Karpas-422 (cell line): ENCODE data around the gene AOPEP. TPM values are rescaled to one million over a fixed set of nuclear protein-coding genes. Genes with fewer than 3 reads are reported as not detected.

Experiments used
- DNase-seq: peaks from one replicate; pipeline ENCODE4 v3.0.0-alpha.2; 2015
- H2AFZ ChIP-seq: fragments of 200-600 bp; sonication (generic); 2 replicates; pipeline ENCODE4 v1.6.1; 2014; ENCODE audit warnings: antibody characterized with exemption, low read length, mixed read lengths
- H3K27ac ChIP-seq: fragments of 200-600 bp; sonication (generic); 2 replicates; pipeline ENCODE4 v1.5.1; 2014; ENCODE audit warnings: mild to moderate bottlenecking, low read length, moderate library complexity
- H3K27me3 ChIP-seq: fragments of 200-600 bp; sonication (generic); 2 replicates; pipeline ENCODE4 v1.6.1; 2014; ENCODE audit warnings: low read length, mixed read lengths
- H3K36me3 ChIP-seq: fragments of 200-600 bp; sonication (generic); 2 replicates; pipeline ENCODE4 v1.6.1; 2014; ENCODE audit warnings: low read length, mixed read lengths; ENCODE audit not compliant: insufficient read depth
- H3K4me1 ChIP-seq: fragments of 200-600 bp; sonication (generic); 2 replicates; pipeline ENCODE4 v1.6.1; 2014; ENCODE audit warnings: mild to moderate bottlenecking, low read length, mixed read lengths
- H3K4me2 ChIP-seq: fragments of 200-600 bp; sonication (generic); 2 replicates; pipeline ENCODE4 v1.6.1; 2014; ENCODE audit warnings: low read length, low read depth, mild to moderate bottlenecking; ENCODE audit not compliant: poor library complexity, severe bottlenecking
- H3K4me3 ChIP-seq: fragments of 200-600 bp; sonication (generic); 2 replicates; pipeline ENCODE4 v1.5.1; 2014; ENCODE audit warnings: mild to moderate bottlenecking, antibody characterized with exemption, low read length, mixed read lengths
- H3K79me2 ChIP-seq: fragments of 200-600 bp; sonication (generic); 2 replicates; pipeline ENCODE4 v1.6.1; 2014; ENCODE audit warnings: mild to moderate bottlenecking, low read length, mixed read lengths
- H3K9ac ChIP-seq: fragments of 200-600 bp; sonication (generic); 2 replicates; pipeline ENCODE4 v1.6.0; 2014; ENCODE audit warnings: low read length
- H3K9me2 ChIP-seq: fragments of 200-600 bp; sonication (generic), shearing (Covaris generic); replicated peaks from 2 replicates; pipeline ENCODE4 v1.6.0; 2014; ENCODE audit warnings: mild to moderate bottlenecking, low read length, moderate library complexity; ENCODE audit not compliant: insufficient read depth
- H3K9me3 ChIP-seq: fragments of 300-700, 200-600 bp; sonication (generic); 2 replicates; pipeline ENCODE4 v1.6.1; 2014; ENCODE audit warnings: low read length, mixed read lengths
- H4K20me1 ChIP-seq: fragments of 200-600 bp; sonication (generic); 2 replicates; pipeline ENCODE4 v1.6.1; 2014; ENCODE audit warnings: mild to moderate bottlenecking, antibody characterized with exemption, low read length, low read depth; ENCODE audit not compliant: insufficient read depth
- total RNA-seq: library from RNA; depleted of rRNA; stranded (reverse); fragments of >200 nt; shearing (Covaris generic); gene quantifications from 2 replicates; pipeline ENCODE4 v1.2.3, GENCODE V29; 2014; ENCODE audit warnings: low replicate concordance

Gene AOPEP
- total RNA-seq, 1 experiment from 2014 or later, result 22.7 TPM

DNA sequence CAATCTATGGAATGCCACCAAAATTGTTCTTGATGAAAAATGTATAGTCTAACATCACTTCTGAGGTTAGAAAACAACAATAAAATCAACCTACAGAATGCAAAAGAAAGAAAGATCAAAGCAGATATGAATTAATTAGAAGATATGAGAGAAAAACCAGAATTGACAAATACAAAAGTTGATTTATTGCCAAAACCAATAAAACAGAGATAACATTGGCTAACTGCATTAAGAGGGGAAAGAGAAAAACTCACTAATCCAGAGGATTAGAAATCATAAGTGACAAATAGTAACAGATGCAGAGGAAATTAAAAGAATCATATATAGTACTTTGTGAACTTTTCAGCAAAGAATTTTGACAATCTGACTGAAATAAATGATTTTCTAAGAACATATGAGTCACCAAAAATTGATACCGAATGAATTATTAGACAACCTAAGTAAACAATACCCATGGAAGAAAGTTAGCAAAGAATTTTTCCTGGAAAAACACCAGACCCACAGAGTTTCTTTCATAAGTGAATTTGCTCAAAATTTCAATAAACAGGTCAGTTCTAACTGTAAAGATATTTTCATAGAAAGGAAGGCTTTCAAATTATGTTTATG is 167.7 kb downstream of the AOPEP start:
- H3K4me2 ChIP-seq, result no peak overlapping the region
- H3K27ac ChIP-seq, result no peak overlapping the region

DNA sequence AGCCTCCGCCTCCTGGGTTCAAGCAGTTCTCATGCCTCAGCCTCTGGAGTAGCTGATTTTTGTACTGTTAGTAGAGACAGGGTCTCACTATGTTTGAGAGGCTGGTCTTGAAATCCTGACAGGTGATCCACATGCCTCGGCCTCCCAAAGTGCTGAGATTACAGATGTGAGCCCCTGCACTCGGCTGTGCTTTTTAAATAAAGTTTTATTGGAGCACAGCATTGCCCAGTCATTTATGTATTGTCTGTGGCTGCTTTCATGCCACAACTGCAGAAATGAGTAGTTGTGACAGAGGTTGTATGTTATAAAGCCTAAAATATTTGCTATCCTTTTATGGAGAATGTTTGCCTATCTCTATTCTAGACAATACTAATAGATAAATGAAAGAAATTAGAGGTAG is 169.2 kb downstream of the AOPEP start:
- Histone ChIP-seq H3K79me2 (no peaks in the 10 kb centered on the region), H3K4me1 (no peaks in the 10 kb centered on the region), H3K36me3 (0 out of 2 replicates have a peak, but pooled peaks cover 4% of the 10 kb centered on the region), H3K4me2 (no peak overlapping the region), H3K9me2 (no peaks in the 10 kb centered on the region), H2AFZ (no peak overlapping the region), H3K4me3 (no peak overlapping the region), H3K9ac (no peak overlapping the region), H3K9me3 (peaks cover 5% of the 10 kb centered on the region; the same call in 1 of the 2 replicates), H3K27me3 (no peaks in the 10 kb centered on the region), H4K20me1 (no peaks in the 10 kb centered on the region), H3K27ac (no peak overlapping the region)
- no peak for DNase-seq

More for the DNA sequence above, 167.7 kb downstream of the AOPEP start:
- Histone ChIP-seq H2AFZ (no peak overlapping the region), H3K4me1 (no peaks in the 10 kb centered on the region), H3K36me3 (0 out of 2 replicates have a peak, but pooled peaks cover 4% of the 10 kb centered on the region), H3K27me3 (no peaks in the 10 kb centered on the region), H3K9me3 (peaks cover 5% of the 10 kb centered on the region; the same call in 1 of the 2 replicates), H3K4me3 (no peak overlapping the region), H3K79me2 (no peaks in the 10 kb centered on the region), H3K9ac (no peak overlapping the region), H3K9me2 (no peaks in the 10 kb centered on the region), H4K20me1 (no peaks in the 10 kb centered on the region)
- no peak for DNase-seq

DNA sequence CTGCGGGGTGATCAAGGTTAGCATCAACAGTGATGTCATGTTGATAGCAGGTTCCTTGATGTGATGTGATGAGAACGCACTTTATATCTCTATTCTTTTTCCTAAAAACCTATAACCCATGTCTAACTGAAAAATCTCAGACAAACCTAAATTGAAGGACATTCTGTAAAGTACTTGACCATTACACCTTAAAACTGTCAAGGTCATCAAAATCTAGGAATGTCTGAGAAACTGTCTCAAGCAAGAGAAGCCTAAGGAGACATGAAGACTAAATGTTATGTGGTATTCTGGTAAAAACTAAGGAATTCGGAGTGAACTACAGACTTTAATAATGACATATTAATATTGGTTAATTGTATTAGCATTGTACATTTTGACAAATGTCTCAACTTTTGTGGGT is 170.0 kb downstream of the AOPEP start:
- no peaks in the 10 kb centered on the region for H3K9me3 ChIP-seq
- H2AFZ ChIP-seq, result no peak overlapping the region
- H3K4me3 ChIP-seq, result no peak overlapping the region
- H3K36me3 ChIP-seq, result no peaks in the 10 kb centered on the region
- H4K20me1 ChIP-seq, result no peaks in the 10 kb centered on the region
- no peaks in the 10 kb centered on the region for H3K79me2 ChIP-seq
- H3K4me2 ChIP-seq, result no peak overlapping the region
- H3K4me1 ChIP-seq, result no peaks in the 10 kb centered on the region
- H3K9ac ChIP-seq, result no peak overlapping the region
- no peak overlapping the region for H3K27ac ChIP-seq
- no peak for DNase-seq
- H3K9me2 ChIP-seq, result no peaks in the 10 kb centered on the region
- no peaks in the 10 kb centered on the region for H3K27me3 ChIP-seq

DNA sequence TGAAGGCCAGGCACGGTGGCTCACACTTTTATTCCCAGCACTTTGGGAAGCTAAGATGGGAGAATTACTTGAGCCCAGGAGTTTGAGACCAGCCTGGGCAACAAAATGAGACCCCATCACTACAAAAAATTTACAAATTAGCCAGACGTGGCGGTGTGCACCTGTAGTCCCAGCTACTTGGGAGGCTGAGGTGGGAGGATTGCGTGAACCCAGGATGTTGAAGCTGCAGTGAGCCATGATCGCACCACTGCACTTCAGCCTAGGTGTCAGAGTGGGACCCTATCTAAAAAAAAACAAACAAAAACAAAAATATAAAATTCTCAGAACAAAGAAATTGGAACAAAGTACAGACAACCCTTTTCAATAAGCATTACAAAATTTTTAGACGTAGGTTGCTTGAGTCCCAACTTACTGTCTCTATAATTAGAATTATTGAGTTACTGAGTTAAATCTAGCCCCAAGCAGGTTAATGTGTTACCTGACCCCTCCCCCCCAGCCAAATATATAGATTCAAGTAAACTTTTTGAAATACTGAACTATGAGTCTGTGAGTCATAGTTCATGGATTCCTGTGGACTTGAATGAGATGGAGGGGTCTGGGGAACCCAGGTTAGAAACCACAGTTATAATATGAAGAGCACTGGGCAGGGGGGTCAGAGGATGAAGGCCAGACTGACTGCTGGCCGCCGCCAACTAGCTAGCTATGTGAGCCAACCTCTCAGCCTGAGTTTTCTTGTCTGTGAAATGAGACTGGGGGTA is 173.1 kb downstream of the AOPEP start:
- Histone ChIP-seq H4K20me1 (no peaks in the 10 kb centered on the region; the same call in 1 of the 2 replicates), H3K36me3 (no peaks in the 10 kb centered on the region), H3K9me2 (no peaks in the 10 kb centered on the region), H3K4me1 (no peaks in the 10 kb centered on the region), H3K4me2 (no peak overlapping the region), H3K27ac (no peak overlapping the region), H3K4me3 (no peak overlapping the region), H3K79me2 (no peaks in the 10 kb centered on the region), H3K9me3 (no peaks in the 10 kb centered on the region), H3K27me3 (no peaks in the 10 kb centered on the region), H3K9ac (no peak overlapping the region), H2AFZ (no peak overlapping the region)
- no peak for DNase-seq

DNA sequence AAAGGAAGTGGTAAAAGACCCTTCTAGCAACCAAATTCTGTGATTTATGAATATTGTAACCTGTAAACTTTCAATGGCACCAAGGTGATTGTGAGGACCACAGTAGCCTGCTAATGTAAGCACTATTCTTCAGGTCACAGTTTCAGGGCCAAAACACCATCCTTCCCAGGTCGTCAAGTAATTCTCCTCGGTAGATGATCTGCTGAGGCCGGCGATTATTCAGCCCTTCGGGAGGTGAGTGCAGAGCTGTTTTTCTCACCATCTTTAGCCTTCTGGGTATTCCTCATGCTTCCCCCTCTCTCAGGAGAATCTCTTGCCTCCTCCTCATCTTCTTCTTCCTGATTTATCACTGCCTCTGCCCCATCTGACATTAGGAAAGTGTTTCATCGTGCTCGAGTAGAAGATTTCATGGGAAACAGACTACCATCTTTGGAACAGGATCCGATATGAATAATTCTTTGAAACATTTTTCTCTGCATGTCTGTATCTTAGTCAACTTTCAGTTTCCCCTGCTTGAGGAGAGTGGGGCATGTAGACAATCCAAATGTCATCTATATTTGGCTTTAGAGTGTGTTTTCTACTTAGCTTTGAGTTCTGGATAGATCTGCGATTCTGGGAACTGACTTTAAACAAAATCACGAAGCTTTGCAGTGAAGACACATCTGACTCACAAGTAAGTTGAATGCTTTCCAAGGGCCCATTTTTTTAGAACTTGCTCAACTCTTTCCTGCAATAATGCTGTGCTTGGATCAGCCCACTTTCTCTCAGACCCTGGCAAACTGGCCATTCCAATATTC is 173.9 kb downstream of the AOPEP start:
- H3K36me3 ChIP-seq, result no peaks in the 10 kb centered on the region
- no peaks in the 10 kb centered on the region for H3K9me3 ChIP-seq
- no peaks in the 10 kb centered on the region; the same call in 1 of the 2 replicates for H4K20me1 ChIP-seq
- no peak overlapping the region for H3K4me3 ChIP-seq
- H3K27me3 ChIP-seq, result no peaks in the 10 kb centered on the region
- no peaks in the 10 kb centered on the region for H3K79me2 ChIP-seq
- H3K27ac ChIP-seq, result no peak overlapping the region
- no peak overlapping the region for H3K9ac ChIP-seq
- H3K4me2 ChIP-seq, result no peak overlapping the region
- DNase-seq, result no peak
- H3K4me1 ChIP-seq, result no peaks in the 10 kb centered on the region
- H2AFZ ChIP-seq, result no peak overlapping the region
- no peaks in the 10 kb centered on the region for H3K9me2 ChIP-seq

DNA sequence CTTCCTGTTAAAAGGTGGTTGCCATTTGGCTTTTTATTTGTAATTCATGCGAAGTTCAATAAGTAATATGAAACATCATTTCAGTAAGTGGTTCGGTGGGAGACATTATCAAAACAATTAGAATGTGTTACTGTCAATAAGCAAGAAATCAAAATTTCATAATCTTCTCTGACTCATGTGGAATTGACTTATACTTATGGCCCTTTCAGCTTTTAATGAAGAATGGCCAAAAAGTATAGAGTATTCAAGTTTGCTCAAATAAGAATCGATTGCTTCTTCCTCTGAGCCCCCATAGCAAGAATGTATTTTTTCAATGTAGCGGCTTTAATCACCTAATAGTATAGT is 174.5 kb downstream of the AOPEP start:
- H2AFZ ChIP-seq, result no peak overlapping the region
- no peak overlapping the region for H3K4me3 ChIP-seq
- H3K9ac ChIP-seq, result no peak overlapping the region
- no peaks in the 10 kb centered on the region for H3K4me1 ChIP-seq
- H4K20me1 ChIP-seq, result no peaks in the 10 kb centered on the region; the same call in 1 of the 2 replicates
- H3K36me3 ChIP-seq, result no peaks in the 10 kb centered on the region
- H3K9me2 ChIP-seq, result no peaks in the 10 kb centered on the region
- no peaks in the 10 kb centered on the region for H3K27me3 ChIP-seq
- H3K4me2 ChIP-seq, result no peak overlapping the region
- no peak overlapping the region for H3K27ac ChIP-seq
- no peaks in the 10 kb centered on the region for H3K79me2 ChIP-seq
- no peak for DNase-seq
- H3K9me3 ChIP-seq, result no peaks in the 10 kb centered on the region

DNA sequence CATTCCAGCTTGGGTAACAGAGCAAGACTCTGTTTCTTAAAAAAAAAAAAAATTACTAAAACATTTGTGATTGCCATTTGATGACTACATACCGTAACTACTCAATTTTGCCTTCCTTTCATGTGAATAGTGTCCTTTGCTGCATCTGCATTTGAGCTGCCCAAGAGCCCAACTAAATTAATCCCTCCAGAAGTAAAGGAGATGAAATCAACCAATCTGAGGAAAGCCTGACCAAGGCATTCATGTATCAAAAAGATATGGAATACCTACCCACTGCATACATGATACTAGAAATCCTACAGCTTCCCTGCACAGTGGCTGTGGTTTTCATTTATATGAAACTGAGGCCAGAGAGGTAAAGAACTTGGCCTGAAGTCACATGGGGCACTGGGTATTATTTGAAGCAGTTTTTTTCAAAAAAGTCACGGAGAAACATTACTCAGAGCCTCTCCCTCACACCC is 177.5 kb downstream of the AOPEP start:
- DNase-seq, result no peak
- H3K9ac ChIP-seq, result no peak overlapping the region
- H3K4me1 ChIP-seq, result no peaks in the 10 kb centered on the region
- peaks cover 5% of the 10 kb centered on the region; the same call in 1 of the 2 replicates for H4K20me1 ChIP-seq
- H3K4me3 ChIP-seq, result no peak overlapping the region
- H3K79me2 ChIP-seq, result no peaks in the 10 kb centered on the region
- H3K9me3 ChIP-seq, result no peaks in the 10 kb centered on the region
- no peaks in the 10 kb centered on the region for H3K27me3 ChIP-seq
- H3K36me3 ChIP-seq, result no peaks in the 10 kb centered on the region
- H2AFZ ChIP-seq, result no peak overlapping the region
- H3K4me2 ChIP-seq, result no peak overlapping the region
- no peak overlapping the region for H3K27ac ChIP-seq
- H3K9me2 ChIP-seq, result no peaks in the 10 kb centered on the region

DNA sequence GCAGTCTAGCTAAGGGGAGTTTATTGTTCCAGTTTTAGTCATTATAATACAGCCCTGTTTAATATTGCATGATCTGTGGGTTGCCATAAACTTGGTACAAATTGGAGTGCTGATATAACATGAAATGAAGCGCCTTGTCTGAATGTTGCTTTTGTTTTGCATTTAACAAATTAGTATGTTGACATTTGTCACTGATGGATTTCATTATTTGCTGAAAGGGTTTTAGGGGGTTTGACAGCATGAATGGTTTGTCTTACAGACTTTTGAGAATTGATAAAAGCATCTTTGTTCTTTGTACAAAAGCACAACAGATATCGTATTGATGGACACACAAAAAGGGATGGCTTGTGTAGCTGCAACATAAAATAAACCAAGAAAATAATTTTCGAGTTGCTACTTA is 178.3 kb downstream of the AOPEP start:
- Histone ChIP-seq H3K4me2 (no peak overlapping the region), H3K4me1 (no peaks in the 10 kb centered on the region), H3K36me3 (no peaks in the 10 kb centered on the region), H2AFZ (no peak overlapping the region), H3K27ac (no peak overlapping the region), H3K9me2 (no peaks in the 10 kb centered on the region), H3K9me3 (no peaks in the 10 kb centered on the region), H3K27me3 (no peaks in the 10 kb centered on the region), H3K79me2 (no peaks in the 10 kb centered on the region), H4K20me1 (peaks cover 5% of the 10 kb centered on the region; the same call in 1 of the 2 replicates), H3K9ac (no peak overlapping the region), H3K4me3 (no peak overlapping the region)
- no peak for DNase-seq
